ENCODE data around the gene GPSM3.
"Not testable (repeated sequence)": the region's sequence is repeated elsewhere in the genome, so short reads cannot be mapped to it uniquely, and the experiment has no call there.

The GPSM3 gene

DNA sequence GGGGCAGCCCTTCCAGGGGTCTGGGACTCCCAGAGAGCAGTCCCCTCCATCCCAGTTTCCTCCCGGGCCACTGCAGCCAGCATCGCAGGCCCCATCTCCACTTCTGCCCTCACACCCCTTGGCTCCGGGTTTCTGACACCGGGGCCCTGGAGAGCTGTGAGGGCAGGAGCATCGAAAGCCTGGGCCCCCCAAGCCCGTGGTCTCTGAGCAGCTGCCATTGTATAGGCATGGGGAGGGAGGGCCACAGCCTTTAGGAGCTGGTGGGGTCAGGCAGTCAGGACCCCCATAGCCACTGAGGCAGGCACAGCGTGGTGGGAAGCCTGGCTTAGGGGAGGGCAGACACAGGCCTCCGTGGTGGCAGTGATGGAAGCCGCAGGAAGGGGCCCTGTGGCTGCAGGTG is 9.7 kb upstream of the GPSM3 start:
- DNase-seq (ENCODE audit: low spot score) = no peak

DNA sequence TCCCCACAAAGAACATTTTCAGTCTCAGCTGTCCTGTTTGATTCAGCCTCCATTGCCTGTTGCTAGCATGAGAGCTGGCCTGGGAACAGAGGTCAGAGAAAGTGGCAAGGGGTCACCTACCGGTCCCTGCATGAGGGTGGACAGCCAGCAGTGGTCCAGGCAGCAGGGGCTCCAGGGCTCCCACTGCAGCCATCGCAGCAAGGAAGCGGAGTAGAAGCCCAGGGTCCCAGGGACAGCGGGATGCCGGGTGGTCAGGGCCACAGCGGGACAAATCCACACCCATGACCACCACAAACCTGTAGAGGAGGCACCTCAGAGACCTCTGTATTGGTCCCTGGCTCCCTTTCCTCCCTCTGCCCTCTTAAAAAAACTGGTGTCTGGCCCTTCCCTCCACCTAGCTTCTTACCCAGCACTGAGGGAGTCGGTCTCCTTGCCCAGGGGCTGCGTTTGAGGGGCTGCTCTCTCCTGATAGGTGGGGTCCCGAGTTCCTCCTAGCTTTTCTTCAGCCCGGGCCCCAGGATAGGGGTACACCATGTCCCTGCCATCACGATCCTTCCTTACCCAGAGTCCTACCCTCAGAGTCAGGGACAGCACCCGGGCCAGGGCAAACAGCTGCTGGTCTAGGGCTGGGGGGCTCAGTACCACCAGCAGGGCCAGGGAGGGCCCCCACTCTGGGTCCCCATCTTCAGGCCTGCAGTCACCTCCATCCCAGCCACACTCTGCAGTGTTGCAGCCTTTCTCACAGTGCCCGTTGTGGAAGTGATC is 8.4 kb upstream of the GPSM3 start:
- DNase-seq (ENCODE audit: low spot score) = no peak

DNA sequence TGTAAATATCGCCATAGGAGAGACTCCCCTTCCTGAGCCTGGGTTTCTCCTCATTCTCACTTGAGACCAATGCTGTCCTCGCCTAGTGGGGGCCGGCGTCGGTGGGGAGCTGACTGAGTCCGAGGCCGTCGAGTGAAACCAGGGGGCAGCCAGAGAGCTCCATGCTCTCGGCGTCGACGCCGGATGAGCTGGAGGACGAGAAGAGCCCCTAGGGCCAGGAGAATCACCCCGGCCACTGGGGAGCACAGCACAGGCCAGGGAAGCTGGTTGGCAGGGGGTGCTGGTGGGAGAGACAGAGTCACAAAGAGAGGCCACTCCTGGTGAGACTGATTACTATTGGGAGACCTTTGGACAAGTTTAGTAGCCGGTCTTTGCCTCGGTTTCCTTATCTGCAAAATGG is 6.4 kb upstream of the GPSM3 start:
- no peak for DNase-seq (ENCODE audit: low spot score)

DNA sequence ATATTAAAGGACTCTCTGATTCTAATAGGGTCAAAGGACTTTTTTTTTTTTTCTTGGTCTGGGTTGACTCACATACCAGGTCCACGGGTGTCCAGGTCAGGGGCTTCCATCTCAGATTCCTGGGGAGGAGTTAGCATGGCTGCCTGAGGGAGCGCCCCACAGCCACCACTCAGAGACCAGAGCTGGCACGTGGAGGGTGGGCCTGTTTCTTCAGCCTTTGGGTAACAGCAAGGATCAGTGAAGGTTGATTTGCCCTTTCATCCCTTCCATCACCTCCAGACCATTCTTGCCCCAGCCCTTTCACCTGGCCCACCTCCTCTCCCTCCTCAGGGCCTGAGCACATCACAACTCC is 5.9 kb upstream of the GPSM3 start:
- DNase-seq (ENCODE audit: low spot score) = no peak

DNA sequence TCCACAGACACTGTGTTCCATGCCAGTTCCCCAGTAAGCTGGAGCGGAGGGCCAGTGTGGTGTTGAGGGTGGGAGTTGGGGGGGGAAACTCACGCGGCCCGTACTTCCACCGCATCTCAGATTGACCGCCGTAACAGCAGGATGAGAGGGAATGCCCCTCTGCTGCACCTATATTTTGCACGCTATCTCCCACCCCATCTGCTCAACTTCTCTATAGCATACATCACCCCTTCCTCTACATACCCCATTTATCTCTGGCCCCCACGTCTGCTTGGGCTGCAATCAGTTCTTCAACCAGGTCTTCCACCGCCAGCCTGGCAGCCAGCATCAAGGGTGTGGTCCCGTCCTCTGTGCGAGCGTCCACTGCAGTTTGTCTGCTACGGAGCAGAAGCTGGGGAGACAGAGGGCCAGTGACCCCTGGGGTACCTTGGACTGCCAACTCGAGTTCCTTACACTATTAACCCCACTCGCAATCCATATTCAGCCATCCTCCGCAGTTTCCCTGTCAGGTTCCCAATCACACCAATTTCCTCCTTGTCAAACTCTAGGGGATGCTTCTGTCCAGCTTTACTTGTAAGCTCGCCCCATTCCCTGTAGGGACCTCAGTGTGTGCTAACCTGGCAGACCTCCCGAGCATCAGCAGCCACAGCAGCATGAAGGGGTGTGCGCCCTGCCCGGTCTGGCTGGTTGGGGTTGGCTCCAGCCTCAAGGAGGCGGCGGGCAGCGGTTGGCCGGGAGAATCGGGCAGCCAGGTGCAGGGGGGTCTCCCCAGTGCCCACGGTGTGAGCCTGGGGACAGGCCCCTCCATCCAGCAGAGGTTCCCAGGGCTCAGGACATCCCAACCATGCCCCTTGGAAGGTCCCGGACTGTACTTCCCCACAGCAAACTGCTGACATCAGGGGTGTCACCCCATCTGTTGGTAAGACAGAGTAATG is 4.5 kb upstream of the GPSM3 start:
- no peak for DNase-seq (ENCODE audit: low spot score)

DNA sequence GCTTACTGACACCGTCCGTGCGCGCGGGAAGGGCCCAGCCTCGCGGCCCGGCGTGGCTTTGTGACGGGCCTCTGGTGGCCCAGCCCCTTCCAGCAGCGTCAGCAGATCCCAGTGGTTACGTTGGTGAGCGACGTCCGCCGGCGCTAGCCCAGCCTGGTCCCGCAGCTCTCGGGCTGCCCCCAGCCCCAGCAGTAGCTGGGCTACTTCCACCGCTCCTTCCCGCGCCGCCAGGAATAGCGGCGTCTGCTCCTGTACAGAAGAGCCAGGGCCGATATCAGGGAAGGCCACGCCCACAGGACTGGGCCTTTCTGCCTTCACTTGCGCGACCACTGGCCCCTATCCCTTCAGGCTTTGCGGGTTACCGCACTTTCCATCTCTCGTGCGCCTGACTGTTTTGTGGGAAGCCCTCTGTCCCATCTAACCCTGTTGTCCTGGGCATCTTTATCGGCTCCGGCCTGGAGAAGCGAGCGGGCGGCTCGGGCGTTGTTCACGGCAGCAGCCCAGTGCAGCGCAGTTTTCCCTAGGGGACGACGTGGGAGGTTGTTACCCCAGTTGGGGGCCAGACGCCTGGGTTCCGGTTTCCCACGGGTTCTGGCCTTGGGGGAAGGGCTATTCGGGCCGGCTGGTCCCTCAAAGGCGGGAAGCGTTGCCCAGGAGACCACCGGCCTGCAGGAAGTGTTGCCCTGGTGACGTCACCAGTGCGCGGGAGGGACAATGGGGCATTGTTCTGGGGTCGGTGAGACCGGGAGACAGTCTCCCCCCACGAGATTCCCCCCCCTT is 3.6 kb upstream of the GPSM3 start:
- peak; percentile 72 for DNase-seq (ENCODE audit: low spot score)

DNA sequence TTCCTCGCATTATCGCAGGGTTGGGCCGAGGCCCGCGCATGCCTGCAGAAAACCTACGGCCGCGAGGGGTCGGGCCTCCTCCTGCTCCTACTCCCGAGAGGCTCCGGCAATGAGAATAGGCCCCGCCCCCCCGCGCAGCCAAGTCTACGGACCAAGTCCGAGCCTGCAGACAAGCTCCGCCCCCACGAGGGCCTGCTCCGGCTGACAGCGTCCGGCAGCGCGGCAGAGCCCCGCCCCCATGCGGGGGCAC is 3.1 kb upstream of the GPSM3 start:
- DNase-seq (ENCODE audit: low spot score) = peak; percentile 96

DNA sequence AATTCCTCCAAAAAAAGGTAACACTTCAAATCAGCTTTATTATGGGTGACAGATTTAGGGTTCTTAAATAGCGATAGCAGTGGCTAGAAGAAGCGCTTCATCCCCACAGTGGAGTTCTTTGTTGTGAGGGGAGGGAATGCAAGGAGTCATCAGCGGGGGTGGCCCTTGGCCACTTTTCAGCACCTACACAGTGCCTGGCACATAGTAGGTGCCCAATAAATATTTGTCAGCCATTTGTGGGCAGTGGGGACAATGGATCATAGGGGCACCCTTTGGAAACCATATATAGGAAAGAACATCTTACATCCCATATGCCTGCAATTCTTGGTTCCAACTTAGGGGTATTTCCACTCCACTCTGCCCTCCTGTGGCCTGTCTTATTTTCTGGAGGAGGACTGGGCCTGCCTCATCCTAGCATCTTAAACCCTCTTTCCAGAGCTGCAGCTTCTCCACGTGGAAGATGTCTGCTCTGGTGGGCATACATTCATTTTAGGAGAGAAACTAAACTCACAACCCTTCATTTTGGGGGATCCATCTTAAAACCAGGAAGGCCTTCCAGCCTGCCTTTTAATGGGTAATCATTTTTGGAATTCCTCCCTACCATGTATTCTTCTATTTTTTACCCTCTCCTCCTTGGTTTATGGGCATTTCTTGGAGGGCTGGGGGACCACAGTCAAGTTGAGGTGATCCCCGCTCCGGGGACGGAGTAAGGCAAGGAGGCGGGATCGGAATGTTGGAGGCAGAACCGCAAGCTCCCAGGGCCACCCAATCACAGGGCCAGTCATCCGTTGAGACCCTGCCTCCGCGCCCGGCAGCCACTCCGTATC is 2.6 kb upstream of the GPSM3 start:
- DNase-seq (ENCODE audit: low spot score) = no peak

DNA sequence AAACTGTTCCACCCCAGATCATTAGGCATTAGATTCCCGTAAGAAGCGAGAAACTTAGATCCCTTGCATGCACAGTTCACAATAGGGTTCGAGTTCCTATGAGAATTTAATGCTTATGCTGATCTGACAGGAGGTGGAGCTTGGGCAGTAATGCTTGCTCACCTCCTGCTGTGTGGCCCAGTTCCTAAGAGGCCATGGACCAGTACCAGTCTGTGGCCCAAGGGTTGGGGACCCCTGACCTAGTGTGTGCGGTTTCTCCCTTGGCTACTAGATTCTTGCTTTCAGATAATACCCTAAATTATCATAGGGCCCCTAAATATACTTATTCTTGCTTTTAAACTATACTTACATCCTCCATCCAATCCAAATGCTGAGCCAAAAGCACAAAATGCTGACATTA is 1.9 kb upstream of the GPSM3 start:
- DNase-seq (ENCODE audit: low spot score) = no peak

DNA sequence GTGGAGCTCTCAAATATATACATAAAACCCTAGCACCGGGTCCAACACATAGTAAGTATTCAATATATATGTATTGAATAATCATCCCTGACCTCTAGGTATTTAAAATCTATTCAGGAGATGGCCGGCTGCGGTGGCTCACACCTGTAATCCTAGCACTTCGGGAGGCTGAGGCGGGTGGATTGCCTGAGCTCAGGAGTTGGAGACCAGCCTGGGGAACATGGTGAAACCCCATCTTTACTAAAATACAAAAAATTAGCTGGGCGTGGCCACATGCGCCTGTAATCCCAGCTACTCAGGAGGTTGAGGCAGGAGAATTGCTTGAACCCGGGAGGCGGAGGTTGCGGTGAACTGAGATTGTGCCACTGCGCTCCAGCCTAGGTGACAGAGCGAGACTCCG is 653 bp upstream of the GPSM3 start:
- DNase-seq (ENCODE audit: low spot score) = not testable (repeated sequence)

DNA sequence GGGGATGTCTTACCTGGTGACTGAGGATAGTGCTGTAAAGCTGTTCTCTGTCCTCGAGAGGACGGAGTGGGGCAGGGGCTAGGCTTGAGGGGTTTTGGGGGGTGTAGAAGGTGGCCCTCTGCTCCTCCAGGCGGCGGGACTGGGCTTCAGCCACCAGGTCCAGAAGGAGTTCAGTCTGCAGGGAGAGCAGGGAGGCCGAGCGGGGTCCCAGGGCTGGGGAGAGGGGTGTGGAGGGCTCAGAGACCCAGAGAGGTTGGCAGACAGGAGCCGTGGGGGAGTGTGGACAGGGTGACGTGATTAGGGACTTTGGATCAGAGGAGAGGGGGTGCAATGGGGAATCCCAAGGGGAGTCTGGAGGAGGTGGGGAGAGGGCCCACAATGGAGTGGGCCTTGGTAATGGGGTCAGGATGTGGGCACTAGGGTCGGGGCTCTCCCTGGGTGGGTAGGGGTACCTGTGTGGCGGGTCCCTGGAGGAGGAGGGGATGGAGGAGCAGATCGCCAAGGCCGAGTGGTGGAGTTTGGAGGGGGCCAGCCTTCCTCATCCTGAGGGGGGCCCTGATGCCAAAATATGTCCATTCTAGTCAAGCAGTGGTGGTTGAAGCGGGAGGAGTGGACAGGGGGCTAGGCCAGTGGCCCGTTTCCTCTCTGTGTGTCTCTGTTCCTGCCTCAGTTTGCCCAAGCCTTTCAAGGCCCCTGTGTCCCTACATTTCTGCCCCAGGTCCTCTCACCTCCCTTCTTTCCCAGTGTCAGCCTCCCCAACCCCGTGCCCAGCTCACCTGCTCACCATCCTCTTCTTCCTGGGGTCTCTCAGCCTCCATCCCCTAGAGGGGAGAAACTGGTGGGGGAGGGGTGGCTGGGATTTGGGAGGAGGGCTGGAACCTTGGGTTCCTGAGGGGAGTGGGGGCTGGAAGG is 491 bp downstream of the GPSM3 start:
- DNase-seq (ENCODE audit: low spot score) = no peak

DNA sequence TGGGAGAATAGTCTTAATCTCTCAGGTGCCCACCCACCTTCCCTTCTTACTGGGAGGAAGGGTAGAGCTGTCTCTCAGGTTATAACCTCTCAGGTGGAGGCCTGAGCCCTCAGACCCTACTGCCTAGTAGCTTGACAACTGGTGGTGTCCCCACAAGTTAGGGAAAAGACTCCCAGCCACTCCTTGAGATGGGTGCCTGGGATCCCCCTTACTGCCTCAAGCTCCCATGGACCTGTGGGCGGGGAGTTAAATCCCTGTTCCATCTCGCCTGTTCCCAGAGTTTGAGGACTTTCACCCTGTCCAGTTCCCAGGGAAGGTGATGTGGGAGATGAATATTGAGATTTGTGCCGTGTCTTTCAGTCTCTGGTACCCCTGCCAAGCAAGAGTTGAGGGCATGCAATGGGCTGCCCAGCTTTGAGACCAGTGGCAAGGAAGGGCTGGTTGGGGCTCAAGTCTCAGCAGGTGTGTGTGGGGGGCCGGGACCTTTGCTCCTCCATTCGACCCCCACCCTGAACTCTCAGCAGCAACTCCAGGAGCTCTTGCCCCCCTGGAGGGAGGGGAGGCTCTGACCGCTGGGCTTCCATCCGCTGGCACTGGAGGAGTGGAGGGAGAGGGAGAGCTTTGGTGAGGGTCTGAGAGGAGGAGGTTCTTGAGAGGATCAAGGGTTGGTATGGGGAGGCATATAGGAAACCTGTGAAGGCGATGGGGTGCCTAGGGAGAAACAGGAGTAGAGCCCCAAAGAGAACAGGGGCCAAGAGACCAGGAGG is 1.3 kb downstream of the GPSM3 start:
- no peak for DNase-seq (ENCODE audit: low spot score)

DNA sequence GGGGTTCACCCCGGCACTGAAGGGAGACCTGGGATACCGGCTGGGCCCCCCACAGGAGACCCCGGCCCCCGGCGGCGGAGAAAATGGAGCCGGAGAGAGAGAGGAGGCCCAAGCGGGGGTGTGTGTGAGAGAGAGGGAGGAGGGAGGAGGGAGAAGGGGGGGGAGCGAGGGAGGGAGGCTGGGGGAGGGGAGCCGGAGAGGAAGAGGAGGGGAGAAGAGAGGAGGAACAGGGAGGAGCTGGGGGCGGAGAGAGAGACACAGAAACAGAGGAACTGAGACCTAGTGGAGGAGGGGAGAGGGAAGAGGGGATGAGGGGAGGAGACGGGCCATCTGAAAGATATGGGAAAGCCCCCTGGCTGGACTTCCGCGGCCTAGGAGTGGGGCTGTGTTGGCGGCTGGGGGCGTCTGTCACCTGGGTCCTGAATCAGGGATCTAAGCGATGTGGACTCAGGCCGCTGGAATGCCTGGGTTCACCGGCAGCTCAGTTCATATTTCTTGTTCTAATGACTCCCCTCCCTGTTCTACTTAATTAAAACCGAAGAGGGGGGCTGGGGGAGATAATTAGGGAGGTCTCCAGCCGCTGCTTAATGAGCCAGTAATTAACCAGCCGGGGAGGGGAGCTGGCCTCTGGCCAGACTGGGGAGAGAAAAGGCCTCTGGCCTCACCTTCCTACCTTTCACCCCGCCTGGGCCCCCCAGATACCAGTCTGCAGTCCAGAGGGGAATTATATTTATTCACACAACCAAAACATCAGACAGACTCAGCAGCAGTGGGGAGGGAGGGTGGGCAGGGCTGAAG is 2.2 kb downstream of the GPSM3 start, which contains the start of gene PBX2:
Gene PBX2 (minus strand): TSS at position 149 of the 798 bp plus-strand sequence. CDS start 287 bp downstream, outside the sequence.
- DNase-seq (ENCODE audit: low spot score) = peak; percentile 85

DNA sequence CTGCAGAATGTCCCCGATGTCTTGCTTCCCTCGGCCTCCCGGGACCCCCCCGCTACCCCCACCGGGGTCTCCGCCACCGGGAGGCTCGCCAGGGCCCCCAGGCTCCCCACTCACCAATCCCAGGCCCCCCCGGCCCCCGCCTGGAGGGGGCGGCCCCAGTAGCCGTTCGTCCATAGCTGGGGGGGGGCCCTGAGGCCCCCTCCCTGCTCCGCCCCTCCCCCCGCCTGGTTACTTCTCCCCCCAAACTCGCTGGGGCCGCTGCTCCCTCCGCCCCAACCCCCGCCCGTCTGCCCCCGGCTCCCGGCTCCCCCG is 2.7 kb downstream of the GPSM3 start:
- DNase-seq (ENCODE audit: low spot score) = no peak

DNA sequence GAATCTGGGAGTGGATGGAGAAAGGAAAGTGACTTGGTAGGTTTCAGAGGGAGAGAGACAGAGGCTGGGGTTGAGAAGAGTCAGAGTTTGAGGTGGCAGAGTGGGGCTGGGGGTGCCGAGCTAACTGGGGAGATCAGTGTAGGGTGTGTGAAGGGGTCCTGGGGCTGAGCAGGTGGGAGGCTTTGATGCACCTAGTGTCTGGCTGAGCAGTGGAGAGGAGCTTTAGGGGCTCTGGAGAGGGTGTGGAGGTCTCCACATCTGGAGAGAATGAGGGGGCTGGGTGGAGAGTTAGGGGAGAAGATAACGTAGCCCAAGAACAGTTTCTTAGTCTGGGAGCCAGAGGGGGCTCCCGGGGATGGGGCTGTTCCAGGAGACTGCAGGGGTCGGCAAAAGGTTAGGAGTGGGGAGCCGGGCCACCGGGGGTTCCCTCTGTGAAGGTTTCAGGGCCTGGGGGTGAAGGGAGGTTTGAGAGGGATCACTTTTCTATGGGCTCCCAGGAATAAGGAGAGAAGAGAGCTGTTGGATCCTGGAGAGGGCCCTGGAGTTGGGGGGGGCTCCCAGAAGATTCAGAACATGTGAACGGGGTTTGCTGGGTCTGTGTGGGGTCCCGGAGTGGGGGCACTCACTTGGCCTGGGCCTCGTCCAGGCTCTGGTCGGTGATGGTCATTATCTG is 3.2 kb downstream of the GPSM3 start:
- DNase-seq (ENCODE audit: low spot score) = no peak

DNA sequence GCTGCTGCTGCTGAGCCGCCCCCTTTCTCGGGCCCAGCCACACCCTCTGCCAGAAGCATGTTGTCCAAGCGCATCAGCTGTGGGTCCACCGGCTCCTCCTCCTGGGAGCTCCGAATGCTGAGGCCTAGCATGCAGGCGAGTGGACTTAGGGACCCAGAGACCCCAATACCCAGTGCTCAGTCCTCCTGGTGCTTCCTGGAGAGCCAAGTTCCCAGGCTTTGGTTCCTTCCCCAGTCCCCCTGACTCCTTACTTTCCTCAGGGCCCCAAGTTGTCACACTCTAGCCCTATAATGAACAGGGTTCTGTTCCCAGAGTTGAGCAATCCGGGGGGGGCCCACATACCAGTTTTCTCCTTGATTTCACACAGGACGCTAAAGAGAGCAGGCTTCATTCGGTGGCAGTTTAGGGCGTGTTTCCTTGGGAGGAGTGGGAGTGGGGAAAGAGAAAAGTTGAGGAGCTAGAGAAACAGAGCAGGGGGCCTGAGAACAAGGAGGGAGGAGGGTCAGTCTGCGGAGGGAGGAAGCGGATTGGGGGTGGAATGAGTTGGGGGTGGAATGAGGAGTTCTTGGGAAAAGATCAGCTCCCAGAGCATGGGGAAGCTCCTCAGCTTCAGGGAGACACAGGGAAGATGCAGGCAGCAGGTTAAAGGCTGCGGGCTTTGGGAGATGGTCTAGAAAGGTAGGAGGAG is 3.9 kb downstream of the GPSM3 start:
- DNase-seq (ENCODE audit: low spot score) = no peak

DNA sequence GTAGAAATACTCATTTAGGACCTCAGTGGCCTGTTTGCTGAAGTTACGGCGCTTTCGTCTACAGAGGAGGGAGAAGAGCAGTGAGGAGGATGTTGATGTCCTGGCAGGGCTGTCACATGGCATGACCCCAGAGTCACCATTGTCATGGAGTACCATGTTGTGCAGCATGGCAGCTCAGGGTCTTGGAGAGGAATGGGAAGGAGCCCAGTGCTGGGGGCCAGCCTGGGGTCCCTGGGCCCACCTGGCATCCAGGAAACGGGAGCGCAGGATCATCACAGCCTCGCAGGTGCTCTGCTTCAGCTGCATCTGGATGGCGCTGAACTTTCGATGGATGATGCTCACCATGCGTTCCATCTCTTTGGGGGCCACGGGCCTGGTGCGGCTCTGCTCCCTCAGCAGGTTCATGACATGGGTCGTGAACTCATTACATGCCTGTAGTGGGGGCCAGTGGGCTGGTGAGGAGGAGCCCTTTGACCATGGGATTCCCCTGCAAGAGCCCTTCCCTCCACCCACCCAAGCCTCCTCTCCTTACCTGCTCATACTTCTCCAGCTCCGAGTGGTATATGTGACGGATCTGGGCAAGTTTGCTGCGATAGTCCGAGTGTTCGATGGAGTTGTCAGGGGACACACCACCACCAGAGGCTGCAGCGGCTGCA is 4.6 kb downstream of the GPSM3 start:
- not testable (repeated sequence) for DNase-seq (ENCODE audit: low spot score)

Data from germinal center (tissue), 1 donor.